Bronchial epithelial cell (primary cell): ENCODE measurements around the gene ITSN1. TPM values are rescaled to one million over a fixed set of nuclear protein-coding genes. Genes with fewer than 3 reads are reported as not detected.

ENCODE experiments used
- DNase-seq: peaks from one replicate; pipeline ENCODE4 v3.0.0-alpha.2; 2010; ENCODE audit warnings: low read depth
- FAIRE-seq: peaks from 2 replicates; lab custom pipeline; 2011; peaks lifted over from hg19 to GRCh38; lab: Jason Lieb, UNC
- H3K27me3 ChIP-seq: 2 replicates; pipeline ENCODE4 v1.5.1; 2011; ENCODE audit warnings: low read length; ENCODE audit not compliant: control insufficient read depth, insufficient read depth
- H3K36me3 ChIP-seq: 2 replicates; pipeline ENCODE4 v1.5.1; 2011; ENCODE audit warnings: low read length; ENCODE audit not compliant: control insufficient read depth, insufficient read depth
- H3K4me3 ChIP-seq: 2 replicates; pipeline ENCODE4 v1.5.1; 2011; ENCODE audit warnings: mild to moderate bottlenecking, low read depth, low read length, control low read depth
- CTCF ChIP-seq: IDR thresholded peaks from 2 replicates; pipeline ENCODE4 v1.5.1; 2011; ENCODE audit warnings: mild to moderate bottlenecking, moderate library complexity, low read length, control low read depth, inconsistent platforms; ENCODE audit not compliant: insufficient read depth, severe bottlenecking
- total RNA-seq: library from RNA; depleted of rRNA; stranded (reverse); fragments of >200 nt; gene quantifications from 2 replicates; pipeline ENCODE4 v1.2.1, GENCODE V29; 2014

The ITSN1 gene
- total RNA-seq, 1 donor from 2014 or later = 15.0 TPM

GRCh38 chr21:33884376-33885171 lies 242.3 kb downstream of the ITSN1 start:
- no peak for TF ChIP-seq CTCF
- Histone ChIP-seq H3K4me3 (no peak overlapping the region), H3K27me3 (peaks cover 3% of the 10 kb centered on the region), H3K36me3 (no peaks in the 10 kb centered on the region)
- no peak for FAIRE-seq
- DNase-seq = no peak

DNA sequence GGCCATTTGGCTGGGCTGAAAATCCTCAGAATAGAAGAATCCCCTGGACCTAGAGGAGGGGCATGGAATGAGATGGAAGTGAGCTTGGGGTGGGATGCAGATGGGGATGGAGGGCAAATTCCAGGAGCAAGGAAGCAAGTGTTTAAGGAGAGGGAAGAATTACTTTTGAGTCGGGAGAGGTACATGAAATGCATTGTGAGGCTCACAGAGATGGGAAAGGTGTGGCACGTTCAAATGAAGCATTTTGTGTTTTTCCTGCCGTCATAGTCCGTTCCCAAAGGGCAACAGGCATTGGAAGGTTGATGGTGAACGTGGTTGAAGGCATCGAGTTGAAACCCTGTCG lies 242.8 kb downstream of the ITSN1 start:
- DNase-seq (no peak), FAIRE-seq (no peak)
- Histone ChIP-seq H3K36me3 (no peaks in the 10 kb centered on the region), H3K4me3 (no peak overlapping the region), H3K27me3 (peaks cover 3% of the 10 kb centered on the region)
- TF ChIP-seq CTCF = no peak

GRCh38 chr21:33886321-33886720 lies 244.0 kb downstream of the ITSN1 start:
- FAIRE-seq = no peak

DNA sequence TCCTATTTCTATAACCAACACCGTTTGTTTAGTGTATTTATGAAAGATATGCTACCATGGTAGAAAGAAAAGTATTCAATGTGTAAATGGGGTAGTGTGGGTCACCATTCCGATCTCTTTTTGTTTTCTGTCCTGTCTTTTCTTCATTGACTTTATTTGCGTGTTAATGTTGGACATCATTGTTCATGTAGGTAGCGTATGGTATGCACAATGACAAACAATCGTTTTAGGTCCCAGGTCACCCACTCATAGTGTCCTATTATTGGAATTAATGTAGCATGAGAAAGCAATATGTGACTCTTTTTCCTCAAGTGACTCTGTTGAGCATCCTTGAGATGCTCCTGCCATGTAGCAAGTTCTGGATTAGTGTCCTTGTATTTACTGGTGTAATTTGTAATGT lies 247.9 kb downstream of the ITSN1 start:
- DNase-seq = no peak
- no peak for TF ChIP-seq CTCF

More at GRCh38 chr21:33886321-33886720, 244.0 kb downstream of the ITSN1 start:
- no peak for DNase-seq
- TF ChIP-seq CTCF = no peak
- Histone ChIP-seq H3K27me3 (peaks cover 3% of the 10 kb centered on the region), H3K36me3 (no peaks in the 10 kb centered on the region), H3K4me3 (no peak overlapping the region)

GRCh38 chr21:33892853-33893252 lies 250.6 kb downstream of the ITSN1 start:
- FAIRE-seq (no peak), DNase-seq (no peak)
- Histone ChIP-seq H3K4me3 (no peak overlapping the region), H3K36me3 (no peaks in the 10 kb centered on the region), H3K27me3 (no peaks in the 10 kb centered on the region)
- no peak for TF ChIP-seq CTCF

More for the DNA sequence above, 247.9 kb downstream of the ITSN1 start:
- Histone ChIP-seq H3K27me3 (no peaks in the 10 kb centered on the region), H3K36me3 (no peaks in the 10 kb centered on the region), H3K4me3 (no peak overlapping the region)
- no peak for FAIRE-seq

GRCh38 chr21:33893917-33894316 lies 251.6 kb downstream of the ITSN1 start:
- no peak for FAIRE-seq
- no peaks in the 10 kb centered on the region for H3K36me3 ChIP-seq
- H3K4me3 ChIP-seq = no peak overlapping the region
- no peak for TF ChIP-seq CTCF
- no peaks in the 10 kb centered on the region for H3K27me3 ChIP-seq
- DNase-seq = no peak
